IMR-90 (cell line): ENCODE data around the gene STOX2. TPM values are rescaled to one million over a fixed set of nuclear protein-coding genes. Genes with fewer than 3 reads are reported as not detected.
A peak's percentile ranks its signal among the peaks of the same experiment; 100 is the strongest.

Experiments
- ATAC-seq: fragments of 200-7000 bp; cut with Tn5 transposase; 2 replicates; pipeline ENCODE4 v1.9.1; 2020; ENCODE audit warnings: low read depth, mild to moderate bottlenecking, moderate library complexity
- BruUV-seq: library from RNA; stranded (reverse); fragments of 400-500 nt; replicated peaks from 2 replicates; lab custom pipeline; 2021; lab: Mats Ljungman, UMichigan
- CTCF ChIA-PET: fragments of 300-600 bp; formaldehyde crosslinking; extraction: SDS; loops from one replicate; lab custom pipeline; 2021; ENCODE audit warnings: antibody characterized with exemption; lab: Yijun Ruan, JAX
- POLR2A ChIA-PET: fragments of 300-600 bp; sonication (Branson Sonifier 250); formaldehyde crosslinking; loops from one replicate; lab custom pipeline; 2022; ENCODE audit warnings: antibody characterized with exemption; ENCODE audit not compliant: unreplicated experiment; lab: Charles Lee
- DNase-seq: peaks from one replicate; pipeline ENCODE4 v3.0.0; 2013
- H2AFZ ChIP-seq: replicated peaks from 2 replicates; pipeline ENCODE3; 2013; ENCODE audit warnings: low read length, mild to moderate bottlenecking; ENCODE audit not compliant: poor library complexity
- H2AK5ac ChIP-seq: 2 replicates; pipeline ENCODE4 v1.6.1; 2013; ENCODE audit warnings: low read depth, low read length, inconsistent platforms
- H2AK9ac ChIP-seq: replicated peaks from 2 replicates; pipeline ENCODE3; 2013; ENCODE audit warnings: mild to moderate bottlenecking, low read depth, low read length, moderate library complexity; ENCODE audit not compliant: poor library complexity
- H2BK120ac ChIP-seq: 2 replicates; pipeline ENCODE4 v1.6.1; 2013; ENCODE audit warnings: low read depth, low read length, inconsistent platforms
- H2BK15ac ChIP-seq: 3 replicates; pipeline ENCODE4 v1.6.1; 2013; ENCODE audit warnings: low read depth, low read length, inconsistent platforms
- H2BK20ac ChIP-seq: 2 replicates; pipeline ENCODE4 v1.6.1; 2013; ENCODE audit warnings: low read depth, mild to moderate bottlenecking, inconsistent platforms, low read length, moderate library complexity
- H2BK5ac ChIP-seq: 2 replicates; pipeline ENCODE4 v1.6.1; 2013; ENCODE audit warnings: mild to moderate bottlenecking, low read depth, low read length, inconsistent platforms; ENCODE audit not compliant: poor library complexity, severe bottlenecking
- H3K14ac ChIP-seq: replicated peaks from 2 replicates; pipeline ENCODE4 v1.6.1; 2013; ENCODE audit warnings: low read depth, low read length, inconsistent platforms
- H3K18ac ChIP-seq: 2 replicates; pipeline ENCODE4 v1.6.1; 2013; ENCODE audit warnings: low read depth, low read length, control low read depth
- H3K23ac ChIP-seq: 2 replicates; pipeline ENCODE4 v1.6.1; 2013; ENCODE audit warnings: low read depth, low read length, inconsistent platforms
- H3K27ac ChIP-seq: 2 replicates; pipeline ENCODE4 v1.5.1; 2013; ENCODE audit warnings: mild to moderate bottlenecking, control low read depth, low read length; ENCODE audit not compliant: insufficient read depth
- H3K27me3 ChIP-seq: 2 replicates; pipeline ENCODE4 v1.6.1; 2013; ENCODE audit warnings: low read length; ENCODE audit not compliant: control insufficient read depth, insufficient read depth
- H3K36me3 ChIP-seq: 2 replicates; pipeline ENCODE4 v1.6.1; 2013; ENCODE audit warnings: low read length, mixed read lengths; ENCODE audit not compliant: control insufficient read depth, insufficient read depth
- H3K4ac ChIP-seq: 2 replicates; pipeline ENCODE4 v1.6.1; 2013; ENCODE audit warnings: low read depth, low read length, inconsistent platforms
- H3K4me1 ChIP-seq: 2 replicates; pipeline ENCODE4 v1.6.1; 2013; ENCODE audit warnings: low read length, mixed read lengths; ENCODE audit not compliant: control insufficient read depth, insufficient read depth
- H3K4me2 ChIP-seq: 2 replicates; pipeline ENCODE4 v1.6.1; 2013; ENCODE audit warnings: low read depth, mild to moderate bottlenecking, control low read depth, low read length, moderate library complexity
- H3K4me3 ChIP-seq: 2 replicates; pipeline ENCODE4 v1.5.1; 2013; ENCODE audit warnings: low read depth, mild to moderate bottlenecking, control low read depth, low read length, moderate library complexity; ENCODE audit not compliant: insufficient read depth
- H3K56ac ChIP-seq: 2 replicates; pipeline ENCODE4 v1.6.1; 2013; ENCODE audit warnings: low read length, inconsistent platforms; ENCODE audit not compliant: insufficient read depth; ENCODE audit errors: extremely low read depth
- H3K79me1 ChIP-seq, 2 experiments: 2 replicates each; pipeline ENCODE4 v1.6.1; 2013; ENCODE audit warnings: low read length in 2 of 2, inconsistent platforms in 1 of 2, low read depth in 1 of 2
- H3K9ac ChIP-seq: 2 replicates; pipeline ENCODE4 v1.6.1; 2013; ENCODE audit warnings: low read depth, low read length, control low read depth
- H3K9me1 ChIP-seq: 2 replicates; pipeline ENCODE4 v1.6.1; 2013; ENCODE audit warnings: low read length, inconsistent platforms; ENCODE audit not compliant: insufficient read depth
- H3K9me3 ChIP-seq: 2 replicates; pipeline ENCODE4 v1.6.1; 2013; ENCODE audit warnings: low read length; ENCODE audit not compliant: control insufficient read depth, insufficient read depth
- H4K20me1 ChIP-seq: 2 replicates; pipeline ENCODE4 v1.6.1; 2013; ENCODE audit warnings: low read length, inconsistent platforms; ENCODE audit not compliant: insufficient read depth
- H4K5ac ChIP-seq: 2 replicates; pipeline ENCODE4 v1.6.1; 2013; ENCODE audit warnings: mild to moderate bottlenecking, low read depth, low read length, control low read depth
- H4K8ac ChIP-seq, 2 experiments: 2 replicates each; pipeline ENCODE4 v1.6.1; 2013; ENCODE audit warnings: low read depth in 2 of 2, low read length in 2 of 2, control low read depth in 1 of 2, inconsistent platforms in 1 of 2
- H4K91ac ChIP-seq: 2 replicates; pipeline ENCODE4 v1.6.1; 2013; ENCODE audit warnings: low read depth, low read length, inconsistent platforms; ENCODE audit not compliant: insufficient read depth
- BHLHE40 ChIP-seq: fragments of 150-350 bp; IDR thresholded peaks from 2 replicates; pipeline ENCODE4 v1.6.1; 2016; ENCODE audit warnings: mild to moderate bottlenecking, low read depth, low read length
- CHD1 ChIP-seq: IDR thresholded peaks from 2 replicates; pipeline ENCODE4 v1.6.1; 2012; ENCODE audit warnings: low read depth, low read length, improper control_type of control experiment
- FOS ChIP-seq: fragments of 150-350 bp; IDR thresholded peaks from 2 replicates; pipeline ENCODE4 v1.6.1; 2016; ENCODE audit warnings: low read depth, low read length
- MAZ ChIP-seq: IDR thresholded peaks from 2 replicates; pipeline ENCODE4 v1.6.1; 2012; ENCODE audit warnings: low read depth, mild to moderate bottlenecking, low read length, improper control_type of control experiment, moderate library complexity, borderline replicate concordance
- MXI1 ChIP-seq: IDR thresholded peaks from 2 replicates; pipeline ENCODE4 v1.6.1; 2012; ENCODE audit warnings: low read depth, mild to moderate bottlenecking, low read length, moderate library complexity, borderline replicate concordance
- POLR2A ChIP-seq: IDR thresholded peaks from 2 replicates; pipeline ENCODE4 v1.6.1; 2012; ENCODE audit warnings: mild to moderate bottlenecking, low read depth, low read length
- RAD21 ChIP-seq: IDR thresholded peaks from 2 replicates; pipeline ENCODE4 v1.6.1; 2012; ENCODE audit warnings: low read length, improper control_type of control experiment
- RCOR1 ChIP-seq: IDR thresholded peaks from 2 replicates; pipeline ENCODE4 v1.6.1; 2012; ENCODE audit warnings: mild to moderate bottlenecking, low read length, improper control_type of control experiment; ENCODE audit not compliant: insufficient replicate concordance
- SMC3 ChIP-seq: fragments of 150-350 bp; IDR thresholded peaks from 2 replicates; pipeline ENCODE4 v1.6.1; 2016; ENCODE audit warnings: low read depth, mild to moderate bottlenecking, antibody characterized with exemption, low read length, moderate library complexity
- WGBS, 2 experiments: methylation state at CpG; one replicate each; pipeline versions ENCODE4 v1.1.5 to v1.1.7; 2013; ENCODE audit warnings: missing lambda C conversion rate in 2 of 2; ENCODE audit not compliant: insufficient read length in 1 of 2; ENCODE audit errors: extremely low coverage in 2 of 2; 5-methylcytosine and 5-hydroxymethylcytosine counted together
- dilution Hi-C: fragments of 300-500 bp; cut with HindIII; formaldehyde crosslinking; loops from one replicate; pipeline ENCODE4 v1.14.3; 2018; ENCODE audit warnings: low sequenced_read_pairs; ENCODE audit not compliant: unreplicated experiment
- in situ Hi-C: fragments of 300-500 bp; cut with MboI; formaldehyde crosslinking; loops from 3 replicates; pipeline ENCODE4 v1.14.3; 2019; ENCODE audit warnings: low sequenced_read_pairs, inconsistent platforms, mixed read lengths
- intact Hi-C: fragments of 100-400 bp; cut with micrococcal nuclease; formaldehyde crosslinking; loops from 2 replicates; pipeline ENCODE4 v1.10.0; 2022
- polyA plus RNA-seq, 3 experiments: library from polyadenylated mRNA; depleted of rRNA; stranded (reverse); fragments of >200 nt; gene quantifications; 2 replicates each; pipeline ENCODE4 v1.2.3, GENCODE V29; 2012; ENCODE audit warnings: low replicate concordance in 1 of 3
- total RNA-seq: library from RNA; depleted of rRNA; stranded (reverse); fragments of >200 nt; gene quantifications from 2 replicates; pipeline ENCODE4 v1.2.3, GENCODE V29; 2012
- TF ChIP-seq, protein P1 (sequence below): conservative IDR thresholded peaks from 2 replicates; pipeline ENCODE4 v1.5.1; 2012; ENCODE audit warnings: mild to moderate bottlenecking, low read depth, low read length, improper control_type of control experiment
- TF ChIP-seq, protein P2 (sequence below): fragments of 150-350 bp; IDR thresholded peaks from 2 replicates; pipeline ENCODE4 v1.6.1; 2016; ENCODE audit warnings: low read depth, mild to moderate bottlenecking, low read length, moderate library complexity, borderline replicate concordance

Gene STOX2
- total and polyA plus RNA-seq, 2 of the 4 experiments (the other 2 are of a cell fraction), result 1.1 to 5.4 TPM

- 93% methylated on average over 2 of the region's 12 CpGs; no CpG with 5 or more reads in 1 of the 2 experiments for WGBS, 2 experiments
- in situ Hi-C loops (no loop called here), dilution Hi-C loops (no loop called here), intact Hi-C loops (no loop called here)
- no peak overlapping the region for H2BK20ac ChIP-seq
- H4K20me1 ChIP-seq, result no peaks in the 10 kb centered on the region
- H4K5ac ChIP-seq, result no peak overlapping the region
- peak overlapping the region; percentile 48 for H2AFZ ChIP-seq
- no TSS peak for BruUV-seq
- no peak overlapping the region for H2BK15ac ChIP-seq
- no peak overlapping the region for H3K4me2 ChIP-seq
- CTCF ChIA-PET, result interaction anchor here (0.6 kb wide), 1 partner anchor 98 kb away, joined by 4 read pairs; no protein-coding TSS in a partner anchor
- DNase-seq (no peak), ATAC-seq (no peak)
- H3K14ac ChIP-seq, result no peak overlapping the region
- no peak overlapping the region for H2AK5ac ChIP-seq
- H4K91ac ChIP-seq, result no peak overlapping the region
- POLR2A ChIA-PET, result interaction anchor here (0.6 kb wide), 1 partner anchor 48 kb away, joined by 5 read pairs; no protein-coding TSS in a partner anchor
- H3K27me3 ChIP-seq, result no peaks in the 10 kb centered on the region; the same call in 1 of the 2 replicates
- no peak overlapping the region for H3K4me3 ChIP-seq
- no peak overlapping the region for H2BK5ac ChIP-seq
- H4K8ac ChIP-seq, result no peak overlapping the region
- no peaks in the 10 kb centered on the region for H3K79me1 ChIP-seq
- H2AK9ac ChIP-seq, result no peak overlapping the region
- no peaks in the 10 kb centered on the region; the same call in 1 of the 2 replicates for H3K4me1 ChIP-seq
- no peak overlapping the region for H3K23ac ChIP-seq
- H3K4ac ChIP-seq, result no peak overlapping the region
- H3K18ac ChIP-seq, result no peak overlapping the region
- no peak overlapping the region for H3K27ac ChIP-seq
- no peak overlapping the region for H3K9ac ChIP-seq
- no peaks in the 10 kb centered on the region for H3K9me1 ChIP-seq
- TF ChIP-seq POLR2A (no peak), RAD21 (no peak), MAZ (no peak), FOS (no peak), MXI1 (no peak), RCOR1 (no peak), CHD1 (no peak), SMC3 (no peak), BHLHE40 (no peak)
- TF ChIP-seq, protein P1, sequence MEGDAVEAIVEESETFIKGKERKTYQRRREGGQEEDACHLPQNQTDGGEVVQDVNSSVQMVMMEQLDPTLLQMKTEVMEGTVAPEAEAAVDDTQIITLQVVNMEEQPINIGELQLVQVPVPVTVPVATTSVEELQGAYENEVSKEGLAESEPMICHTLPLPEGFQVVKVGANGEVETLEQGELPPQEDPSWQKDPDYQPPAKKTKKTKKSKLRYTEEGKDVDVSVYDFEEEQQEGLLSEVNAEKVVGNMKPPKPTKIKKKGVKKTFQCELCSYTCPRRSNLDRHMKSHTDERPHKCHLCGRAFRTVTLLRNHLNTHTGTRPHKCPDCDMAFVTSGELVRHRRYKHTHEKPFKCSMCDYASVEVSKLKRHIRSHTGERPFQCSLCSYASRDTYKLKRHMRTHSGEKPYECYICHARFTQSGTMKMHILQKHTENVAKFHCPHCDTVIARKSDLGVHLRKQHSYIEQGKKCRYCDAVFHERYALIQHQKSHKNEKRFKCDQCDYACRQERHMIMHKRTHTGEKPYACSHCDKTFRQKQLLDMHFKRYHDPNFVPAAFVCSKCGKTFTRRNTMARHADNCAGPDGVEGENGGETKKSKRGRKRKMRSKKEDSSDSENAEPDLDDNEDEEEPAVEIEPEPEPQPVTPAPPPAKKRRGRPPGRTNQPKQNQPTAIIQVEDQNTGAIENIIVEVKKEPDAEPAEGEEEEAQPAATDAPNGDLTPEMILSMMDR, result no peak
- TF ChIP-seq, protein P2, sequence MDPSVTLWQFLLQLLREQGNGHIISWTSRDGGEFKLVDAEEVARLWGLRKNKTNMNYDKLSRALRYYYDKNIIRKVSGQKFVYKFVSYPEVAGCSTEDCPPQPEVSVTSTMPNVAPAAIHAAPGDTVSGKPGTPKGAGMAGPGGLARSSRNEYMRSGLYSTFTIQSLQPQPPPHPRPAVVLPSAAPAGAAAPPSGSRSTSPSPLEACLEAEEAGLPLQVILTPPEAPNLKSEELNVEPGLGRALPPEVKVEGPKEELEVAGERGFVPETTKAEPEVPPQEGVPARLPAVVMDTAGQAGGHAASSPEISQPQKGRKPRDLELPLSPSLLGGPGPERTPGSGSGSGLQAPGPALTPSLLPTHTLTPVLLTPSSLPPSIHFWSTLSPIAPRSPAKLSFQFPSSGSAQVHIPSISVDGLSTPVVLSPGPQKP, result no peak
- no peak overlapping the region for H2BK120ac ChIP-seq
- H3K9me3 ChIP-seq, result no peaks in the 10 kb centered on the region
- H3K56ac ChIP-seq, result no peak overlapping the region
- no peaks in the 10 kb centered on the region for H3K36me3 ChIP-seq
These were observed 14.0 kb downstream of the STOX2 start for GRCh38 chr4:183919141-183919540.
